ENCODE measurements around the gene MDH2.
A peak's percentile ranks its signal among the peaks of the same experiment; 100 is the strongest.
"Not testable (repeated sequence)": the region's sequence is repeated elsewhere in the genome, so short reads cannot be mapped to it uniquely, and the experiment has no call there.

MDH2 gene

DNA sequence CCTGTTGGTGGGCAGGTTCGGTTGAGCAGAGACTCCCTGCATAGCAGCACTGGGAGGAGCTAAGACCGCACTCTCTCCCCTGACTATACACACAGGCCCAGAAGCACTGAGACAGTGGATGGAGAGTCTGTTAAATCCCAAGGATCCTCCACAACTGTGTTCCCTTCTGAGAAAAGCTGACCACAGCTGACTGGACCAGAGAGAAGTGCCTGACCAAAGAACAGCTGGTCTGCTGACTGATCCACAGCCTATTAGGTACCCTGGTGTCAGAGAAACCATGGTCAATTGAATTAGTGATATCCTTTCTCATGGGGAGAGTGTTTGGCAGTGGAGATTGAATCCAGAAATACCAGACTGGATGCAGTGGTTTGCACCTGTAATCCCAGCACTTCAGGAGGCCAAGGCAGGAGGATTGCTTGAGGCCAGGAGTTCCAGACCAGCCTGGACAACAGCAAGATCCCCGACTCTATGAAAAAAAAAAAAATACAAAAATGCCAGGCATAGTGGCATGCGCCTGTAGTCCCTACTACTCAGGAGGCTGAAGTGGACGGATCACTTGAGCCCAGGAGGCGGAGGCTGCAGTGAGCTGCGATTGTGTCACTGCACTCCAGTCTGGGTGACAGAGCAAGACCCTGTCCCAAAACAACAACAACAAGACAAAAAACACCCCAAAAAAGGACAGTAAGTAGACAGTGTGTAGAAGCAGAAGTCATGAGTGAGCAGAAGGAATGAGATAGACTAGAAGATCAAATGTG is 25.7 kb upstream of the MDH2 start:
- no peak for TF ChIP-seq ZNF274 (IDR thresholded peaks at IDR 0.05; ENCODE audit: low read depth, low read length)
- H3K4me3 ChIP-seq (ENCODE audit: low read length), result no peak overlapping the region

DNA sequence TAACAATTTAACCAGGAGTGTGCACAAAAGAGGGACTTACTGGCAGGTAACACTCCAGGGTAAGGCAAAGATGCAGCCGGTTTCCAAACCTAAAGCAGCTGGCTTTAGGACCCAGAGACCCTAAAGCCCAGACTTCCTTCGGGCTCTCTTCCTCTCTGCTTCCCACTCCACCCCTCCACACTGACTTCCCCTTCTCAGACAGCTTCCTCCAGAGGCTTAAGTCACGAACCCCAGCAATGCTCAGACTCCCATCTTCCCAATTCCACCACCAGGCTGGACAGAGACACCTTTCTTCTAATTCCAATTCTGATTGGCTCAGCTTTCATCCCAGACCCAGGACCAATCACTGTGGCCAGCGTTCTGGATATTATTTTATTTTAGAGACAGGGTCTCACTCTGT is 24.9 kb upstream of the MDH2 start:
- no peak for TF ChIP-seq ZNF274 (IDR thresholded peaks at IDR 0.05; ENCODE audit: low read depth, low read length)
- no peak overlapping the region for H3K4me3 ChIP-seq (ENCODE audit: low read length)

DNA sequence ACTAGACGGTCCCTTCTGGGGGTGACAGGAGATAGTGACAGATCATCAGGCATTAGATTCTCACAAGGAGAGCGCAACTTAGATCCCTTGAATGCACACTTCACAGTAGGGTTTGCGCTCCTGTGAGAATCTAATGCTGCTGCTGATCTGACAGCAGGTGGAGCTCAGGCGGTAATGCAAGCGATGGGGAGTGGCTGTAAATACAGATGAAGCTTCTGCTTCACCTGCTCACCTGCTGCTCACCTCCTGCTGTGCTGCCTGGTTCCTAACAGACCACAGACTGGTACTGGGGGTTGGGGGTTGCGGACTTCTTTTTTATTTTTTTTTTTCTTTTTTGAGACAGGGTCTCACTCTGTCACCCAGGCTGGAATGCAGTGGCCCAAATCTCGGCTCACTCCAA is 18.2 kb upstream of the MDH2 start:
- not testable (repeated sequence) for H3K4me3 ChIP-seq (ENCODE audit: low read length)

DNA sequence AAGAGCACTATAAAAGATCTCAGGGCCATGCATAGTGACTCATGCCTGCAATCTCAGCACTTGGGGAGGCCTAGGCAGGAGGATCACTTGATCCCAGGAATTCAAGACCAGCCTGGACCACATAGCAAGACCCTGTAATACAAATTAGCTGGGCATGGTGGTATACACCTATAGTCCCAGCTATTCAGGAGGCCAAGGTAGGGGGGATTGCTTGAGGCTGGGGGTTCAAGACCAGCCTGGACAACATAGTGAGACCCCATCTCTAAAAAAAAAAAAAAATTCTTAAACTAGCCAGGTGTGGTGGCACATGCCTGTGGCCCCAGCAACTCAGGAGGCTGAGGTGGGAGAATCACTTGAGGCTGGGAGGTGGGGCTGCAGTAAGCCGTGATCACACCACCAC is 15.9 kb upstream of the MDH2 start:
- no peak for TF ChIP-seq ZNF274 (IDR thresholded peaks at IDR 0.05; ENCODE audit: low read depth, low read length)
- no peak overlapping the region for H3K4me3 ChIP-seq (ENCODE audit: low read length)

DNA sequence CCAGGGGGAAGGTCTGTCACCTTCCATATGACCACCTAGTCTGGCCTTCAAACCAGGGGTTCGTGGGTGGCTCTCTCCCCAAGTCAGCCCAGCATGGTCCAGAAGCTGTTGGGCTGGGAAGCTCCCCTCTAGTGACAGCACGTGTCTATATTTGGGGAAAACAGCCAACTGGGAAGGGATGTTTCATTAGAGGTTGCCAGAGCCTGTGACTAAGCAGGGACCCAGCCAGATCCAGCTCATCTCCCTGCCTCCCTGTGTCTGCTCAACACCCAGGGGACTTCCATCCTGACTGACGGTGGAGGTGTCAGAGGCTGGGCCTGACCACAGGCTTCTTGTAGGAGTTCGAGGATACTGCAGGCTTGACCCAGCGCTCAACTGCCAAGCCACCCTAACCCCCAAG is 10.6 kb upstream of the MDH2 start:
- no peak overlapping the region for H3K4me3 ChIP-seq (ENCODE audit: low read length)
- no peak for TF ChIP-seq ZNF274 (IDR thresholded peaks at IDR 0.05; ENCODE audit: low read depth, low read length)

DNA sequence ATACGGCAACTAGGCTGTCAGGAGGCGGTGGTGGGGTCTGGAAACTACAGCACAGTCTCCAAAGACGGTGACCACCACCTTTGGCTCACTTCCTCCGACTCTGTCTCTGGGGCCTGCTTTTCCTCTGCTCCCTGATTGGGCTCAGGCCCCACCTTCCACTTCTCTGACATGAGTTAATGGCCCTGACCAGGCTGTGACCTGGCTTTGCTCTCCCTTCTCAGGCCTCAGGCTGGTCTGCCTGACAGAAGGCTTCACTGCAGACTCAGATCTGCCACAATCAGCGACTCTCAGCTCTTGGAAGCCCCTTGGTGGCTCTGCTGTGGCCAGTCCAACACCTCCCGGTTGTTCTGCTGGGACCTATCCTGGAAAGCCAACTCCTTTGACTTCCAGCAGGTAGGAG is 7.8 kb upstream of the MDH2 start:
- H3K4me3 ChIP-seq (ENCODE audit: low read length), result no peak overlapping the region
- TF ChIP-seq ZNF274 (IDR thresholded peaks at IDR 0.05; ENCODE audit: low read depth, low read length), result no peak

DNA sequence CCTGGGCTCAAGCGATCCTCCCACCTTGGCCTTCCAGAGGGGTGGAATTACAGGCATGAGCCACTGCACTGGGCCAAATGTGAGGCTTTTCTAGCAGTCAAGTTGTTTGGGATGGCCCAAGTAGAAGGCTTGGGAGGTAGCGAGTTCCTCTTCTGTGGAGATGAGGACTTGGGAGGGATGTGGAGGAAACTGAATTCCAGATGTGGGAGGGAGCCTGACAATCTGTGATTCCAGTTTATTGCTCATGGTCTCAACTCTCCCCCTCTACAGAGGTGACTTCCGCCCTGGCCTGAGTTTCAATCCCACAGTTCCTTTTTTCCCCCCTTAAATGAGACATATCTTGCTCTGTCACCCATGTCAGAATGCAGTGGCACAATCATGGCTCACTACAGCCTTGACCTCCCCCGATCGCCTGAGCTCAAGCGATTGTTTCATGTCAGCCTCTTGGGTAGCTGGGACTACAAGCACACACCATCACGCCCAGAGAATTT is 3.5 kb upstream of the MDH2 start:
- no peak for TF ChIP-seq ZNF274 (IDR thresholded peaks at IDR 0.05; ENCODE audit: low read depth, low read length)
- H3K4me3 ChIP-seq (ENCODE audit: low read length), result no peak overlapping the region

DNA sequence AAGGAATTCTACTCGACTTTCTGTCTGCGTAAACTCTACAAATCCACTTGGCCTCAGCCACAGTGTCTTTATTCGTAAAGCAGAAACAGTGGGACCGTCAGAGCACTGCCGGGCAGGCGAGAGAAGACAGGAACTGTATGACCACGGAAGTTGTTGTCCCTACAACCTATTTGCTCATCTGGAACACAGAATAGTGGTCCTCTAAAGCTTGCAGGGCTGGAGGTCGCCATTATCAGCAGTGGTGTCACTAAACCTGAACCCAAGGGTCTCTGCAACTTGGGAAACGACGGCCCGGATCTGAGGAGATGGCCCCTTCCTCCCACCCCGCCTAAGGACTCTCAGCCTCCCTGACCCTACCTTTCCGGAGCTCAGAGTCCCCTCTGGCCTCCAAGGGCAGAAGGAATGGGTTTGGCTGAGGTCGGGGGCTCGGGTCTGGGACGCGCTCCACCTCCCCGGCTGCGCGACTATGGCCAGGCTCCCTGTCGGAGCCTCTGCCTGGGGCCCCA is 548 bp upstream of the MDH2 start:
- no peak for TF ChIP-seq ZNF274 (IDR thresholded peaks at IDR 0.05; ENCODE audit: low read depth, low read length)
- H3K4me3 ChIP-seq (ENCODE audit: low read length), result peak overlapping the region; percentile 88

DNA sequence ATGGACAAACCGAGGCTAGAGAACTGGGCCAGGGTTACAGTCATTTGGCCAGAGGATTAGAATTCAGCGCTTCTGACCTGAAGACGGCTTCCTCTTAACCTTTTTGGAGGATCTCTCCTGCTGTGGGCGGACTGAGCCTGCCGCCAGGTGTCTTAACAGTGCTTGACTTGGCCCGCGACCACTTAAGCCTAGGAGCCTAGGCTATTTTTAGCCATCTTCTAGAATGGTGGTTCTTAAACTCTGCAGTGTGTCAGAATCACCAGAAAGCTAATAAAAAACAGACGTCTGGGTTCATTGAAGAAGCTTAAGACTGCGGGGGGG is 722 bp downstream of the MDH2 start:
- TF ChIP-seq ZNF274 (IDR thresholded peaks at IDR 0.05; ENCODE audit: low read depth, low read length), result no peak
- peak overlapping the region; percentile 88 for H3K4me3 ChIP-seq (ENCODE audit: low read length)

DNA sequence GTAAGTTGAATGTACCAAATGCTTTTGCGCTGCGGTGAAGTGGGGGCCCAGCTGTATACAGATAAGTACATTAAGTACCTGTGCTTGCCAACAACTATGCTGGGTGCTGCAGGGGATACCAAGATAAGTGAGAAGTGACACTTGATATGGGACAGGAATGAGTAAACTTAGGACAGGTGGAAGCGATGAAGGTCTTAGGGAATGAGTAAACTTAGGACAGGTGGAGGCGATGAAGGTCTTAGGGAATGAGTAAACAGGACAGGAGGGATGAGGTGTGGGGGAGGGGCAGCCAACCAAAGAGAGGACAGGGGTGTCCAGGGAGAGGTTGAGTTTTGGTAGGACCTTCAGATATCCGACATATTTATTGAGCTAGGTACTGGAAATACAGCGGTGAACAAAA is 1.4 kb downstream of the MDH2 start:
- peak overlapping the region; percentile 88 for H3K4me3 ChIP-seq (ENCODE audit: low read length)
- no peak for TF ChIP-seq ZNF274 (IDR thresholded peaks at IDR 0.05; ENCODE audit: low read depth, low read length)

DNA sequence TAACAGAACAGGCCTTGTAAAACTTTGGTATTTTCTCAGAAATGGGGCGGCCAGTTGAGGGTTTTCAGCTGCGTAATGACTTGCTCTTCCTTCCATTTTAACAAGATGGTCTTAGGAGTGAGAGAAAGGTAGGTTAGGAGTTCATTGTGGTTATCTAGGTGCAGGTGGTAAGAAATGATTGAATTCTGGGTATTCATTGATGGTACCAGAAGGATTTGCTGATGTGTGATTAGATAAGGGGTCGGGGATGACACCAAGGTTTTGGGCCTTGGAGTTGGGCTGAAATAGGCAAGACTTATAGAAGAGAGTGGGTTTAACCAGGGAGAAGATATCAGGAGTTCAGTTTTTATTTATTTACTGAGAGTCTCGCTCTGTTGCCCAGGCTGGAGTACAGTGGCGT is 2.6 kb downstream of the MDH2 start:
- TF ChIP-seq ZNF274 (IDR thresholded peaks at IDR 0.05; ENCODE audit: low read depth, low read length), result no peak
- H3K4me3 ChIP-seq (ENCODE audit: low read length), result no peak overlapping the region

DNA sequence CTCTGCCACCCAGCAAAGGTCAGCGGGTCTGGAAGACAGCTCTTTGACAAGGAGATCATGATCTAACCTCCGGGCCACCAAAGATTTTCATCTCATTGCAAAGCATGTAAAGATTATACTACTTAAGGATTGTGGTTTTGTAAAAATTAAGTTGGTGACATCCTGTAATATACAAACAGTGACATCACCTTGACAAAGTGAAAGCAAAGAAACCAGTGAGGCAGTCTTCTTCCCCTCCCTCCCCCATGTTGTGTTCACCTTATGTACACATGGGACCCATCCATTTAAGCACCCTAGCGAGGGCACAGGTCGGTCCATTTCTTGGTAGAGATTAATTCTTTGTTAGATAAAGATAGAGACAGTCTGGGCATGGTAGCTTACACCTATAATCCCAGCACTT is 3.9 kb downstream of the MDH2 start:
- TF ChIP-seq ZNF274 (IDR thresholded peaks at IDR 0.05; ENCODE audit: low read depth, low read length), result no peak

DNA sequence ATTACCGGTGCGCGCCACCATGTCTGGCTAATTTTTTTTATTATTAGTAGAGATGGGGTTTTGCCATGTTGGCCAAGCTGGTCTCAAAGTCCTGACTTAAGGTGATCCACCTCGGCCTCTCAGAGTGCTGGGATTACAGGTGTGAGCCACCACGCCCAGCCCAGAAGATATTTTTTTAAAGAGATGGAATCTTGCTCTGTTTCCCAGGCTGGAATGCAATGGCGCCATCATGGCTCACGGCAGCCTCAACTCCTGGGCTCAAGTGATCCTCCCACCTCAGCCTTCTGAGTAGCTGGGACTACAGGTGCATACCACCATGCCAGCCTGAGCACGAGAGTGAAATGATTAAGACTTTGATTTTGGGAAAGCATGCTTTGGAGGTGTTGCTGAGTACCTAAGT is 4.8 kb downstream of the MDH2 start:
- not testable (repeated sequence) for H3K4me3 ChIP-seq (ENCODE audit: low read length)

More for the DNA sequence above, 3.9 kb downstream of the MDH2 start:
- no peak overlapping the region for H3K4me3 ChIP-seq (ENCODE audit: low read length)

DNA sequence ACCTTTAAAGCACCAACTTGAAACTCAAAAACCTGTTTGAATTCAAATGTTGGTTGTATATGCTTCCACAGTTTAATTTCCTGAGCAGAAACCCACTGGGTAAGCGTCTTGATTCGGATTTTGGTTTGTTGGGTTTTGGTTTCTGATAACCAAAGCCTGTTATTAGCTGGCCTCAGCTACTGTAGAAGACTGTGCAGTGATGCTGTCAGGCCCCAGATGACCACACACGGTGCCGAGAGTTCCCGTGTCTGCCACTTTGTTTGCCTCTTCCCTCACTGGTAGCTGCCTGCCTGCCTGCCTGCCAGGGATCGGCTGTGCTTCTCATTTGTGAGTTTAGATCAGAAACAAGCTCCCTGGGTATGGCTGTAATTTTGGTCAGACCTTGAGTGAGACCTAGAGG is 5.6 kb downstream of the MDH2 start:
- no peak overlapping the region for H3K4me3 ChIP-seq (ENCODE audit: low read length)
- no peak for TF ChIP-seq ZNF274 (IDR thresholded peaks at IDR 0.05; ENCODE audit: low read depth, low read length)

DNA sequence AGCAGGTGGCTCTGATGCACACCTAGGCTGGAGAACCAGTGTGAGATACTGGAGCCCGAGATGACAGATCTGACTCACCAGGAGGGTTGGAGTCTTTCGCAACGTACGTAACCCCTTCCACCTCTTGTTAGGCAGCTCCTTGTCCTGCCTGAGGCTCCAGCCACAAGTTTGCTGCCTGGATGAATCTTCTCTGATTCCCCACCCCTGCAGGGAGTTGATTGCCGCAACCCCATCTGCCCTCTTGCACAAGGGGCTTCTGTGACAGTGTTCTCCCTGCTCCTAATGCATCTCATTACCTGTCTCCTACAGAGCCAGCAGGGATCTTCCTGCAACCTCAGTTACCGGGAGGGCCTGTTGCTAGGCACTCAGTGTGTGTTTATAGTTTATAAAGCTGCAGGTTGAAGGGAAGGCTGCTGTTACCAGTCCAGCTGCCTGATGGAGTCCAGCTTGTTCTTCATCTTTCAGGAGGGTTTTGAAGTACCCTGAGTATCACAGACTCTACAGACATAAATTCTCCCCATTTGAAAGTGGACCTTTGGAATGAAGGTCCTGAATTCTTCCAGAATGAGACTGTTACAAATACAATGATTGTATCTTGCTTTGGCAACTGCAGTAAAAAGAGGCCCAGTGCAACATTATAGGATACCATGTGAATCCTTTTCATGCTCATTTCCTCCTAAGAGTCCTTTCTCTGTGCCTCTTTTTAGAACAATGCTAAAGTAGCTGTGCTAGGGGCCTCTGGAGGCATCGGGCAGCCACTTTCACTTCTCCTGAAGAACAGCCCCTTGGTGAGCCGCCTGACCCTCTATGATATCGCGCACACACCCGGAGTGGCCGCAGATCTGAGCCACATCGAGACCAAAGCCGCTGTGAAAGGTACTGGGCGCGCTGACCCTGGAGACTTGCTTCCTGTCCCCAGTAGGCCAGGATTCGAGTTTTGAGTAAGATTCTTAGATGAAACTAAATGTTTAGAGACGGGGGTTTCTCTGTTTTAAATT is 6.5 kb downstream of the MDH2 start:
- TF ChIP-seq ZNF274 (IDR thresholded peaks at IDR 0.05; ENCODE audit: low read depth, low read length), result no peak
- no peak overlapping the region for H3K4me3 ChIP-seq (ENCODE audit: low read length)
